Trophoblast cell (in vitro differentiated cells and primary cell): ENCODE data around the gene ACSL5.
A peak's percentile ranks its signal among the peaks of the same experiment; 100 is the strongest.

Source experiments
- DNase-seq, 2 donors: peaks; one replicate each; pipeline ENCODE4 v3.0.0-alpha.2; 2016
- H2AFZ ChIP-seq: 2 replicates; pipeline ENCODE4 v1.6.1; 2013; ENCODE audit warnings: low read length, moderate library complexity, mild to moderate bottlenecking; ENCODE audit not compliant: insufficient read depth, poor library complexity
- H2AK5ac ChIP-seq: 2 replicates; pipeline ENCODE4 v1.6.1; 2013; ENCODE audit warnings: mild to moderate bottlenecking, low read length
- H2BK120ac ChIP-seq: 2 replicates; pipeline ENCODE4 v1.6.1; 2013; ENCODE audit warnings: low read length, mild to moderate bottlenecking, moderate library complexity; ENCODE audit not compliant: insufficient read depth, poor library complexity
- H2BK12ac ChIP-seq: 2 replicates; pipeline ENCODE4 v1.6.1; 2013; ENCODE audit warnings: mild to moderate bottlenecking, low read length, moderate library complexity
- H2BK5ac ChIP-seq: 2 replicates; pipeline ENCODE4 v1.6.1; 2013; ENCODE audit warnings: low read length, low read depth, moderate library complexity, mild to moderate bottlenecking; ENCODE audit not compliant: poor library complexity
- H3K14ac ChIP-seq: 2 replicates; pipeline ENCODE4 v1.6.1; 2013; ENCODE audit warnings: mild to moderate bottlenecking, low read length
- H3K18ac ChIP-seq: 2 replicates; pipeline ENCODE4 v1.6.1; 2013; ENCODE audit warnings: mild to moderate bottlenecking, low read length
- H3K23ac ChIP-seq: 2 replicates; pipeline ENCODE4 v1.6.1; 2013; ENCODE audit warnings: low read length
- H3K27ac ChIP-seq: 2 replicates; pipeline ENCODE4 v1.5.1; 2013; ENCODE audit warnings: low read depth, mild to moderate bottlenecking, inconsistent platforms, low read length, moderate library complexity
- H3K27me3 ChIP-seq: 2 replicates; pipeline ENCODE4 v1.6.1; 2013; ENCODE audit warnings: inconsistent platforms, mild to moderate bottlenecking, low read length, moderate library complexity; ENCODE audit not compliant: insufficient read depth
- H3K36me3 ChIP-seq, 2 experiments: 1 replicate in 1 of 2; 2 replicates in 1 of 2; pipeline ENCODE4 v1.6.1; 2013; ENCODE audit warnings: low read length in 2 of 2, mild to moderate bottlenecking in 2 of 2, moderate library complexity in 1 of 2; ENCODE audit not compliant: insufficient read depth in 2 of 2, control insufficient read depth in 1 of 2
- H3K4ac ChIP-seq: 2 replicates; pipeline ENCODE4 v1.6.1; 2013; ENCODE audit warnings: low read depth, mild to moderate bottlenecking, low read length, moderate library complexity
- H3K4me1 ChIP-seq, 2 experiments: 1 replicate in 1 of 2; 2 replicates in 1 of 2; pipeline ENCODE4 v1.6.1; 2013; ENCODE audit warnings: low read length in 2 of 2, mild to moderate bottlenecking in 2 of 2, moderate library complexity in 1 of 2; ENCODE audit not compliant: insufficient read depth in 2 of 2, control insufficient read depth in 1 of 2
- H3K4me2 ChIP-seq: 2 replicates; pipeline ENCODE4 v1.6.1; 2013; ENCODE audit warnings: inconsistent platforms, mild to moderate bottlenecking, low read length, moderate library complexity
- H3K4me3 ChIP-seq: 2 replicates; pipeline ENCODE4 v1.5.1; 2013; ENCODE audit warnings: mild to moderate bottlenecking, low read depth, low read length, inconsistent platforms
- H3K79me1 ChIP-seq: one replicate; pipeline ENCODE4 v1.6.1; 2013; ENCODE audit warnings: low read length
- H3K79me2 ChIP-seq: 2 replicates; pipeline ENCODE4 v1.6.1; 2013; ENCODE audit warnings: low read length, mild to moderate bottlenecking; ENCODE audit not compliant: control insufficient read depth, insufficient read depth, poor library complexity
- H3K9ac ChIP-seq: 2 replicates; pipeline ENCODE4 v1.6.1; 2013; ENCODE audit warnings: mild to moderate bottlenecking, low read length
- H3K9me3 ChIP-seq: 2 replicates; pipeline ENCODE4 v1.6.1; 2013; ENCODE audit warnings: low read depth, mild to moderate bottlenecking, control low read depth, inconsistent platforms, low read length; ENCODE audit not compliant: insufficient read depth
- H4K12ac ChIP-seq: 2 replicates; pipeline ENCODE4 v1.6.1; 2013; ENCODE audit warnings: low read depth, mild to moderate bottlenecking, low read length, moderate library complexity
- H4K8ac ChIP-seq: 2 replicates; pipeline ENCODE4 v1.6.1; 2013; ENCODE audit warnings: low read depth, mild to moderate bottlenecking, low read length, moderate library complexity
- H4K91ac ChIP-seq: one replicate; pipeline ENCODE4 v1.6.1; 2013; ENCODE audit warnings: low read depth, mild to moderate bottlenecking, low read length, moderate library complexity
- WGBS: extraction: QIAGEN DNeasy Blood & Tissue Kit; methylation state at CpG from one replicate; pipeline ENCODE4 v1.1.7; 2013; ENCODE audit warnings: missing lambda C conversion rate; ENCODE audit not compliant: insufficient read length, insufficient coverage; ENCODE audit errors: extremely low coverage; 5-methylcytosine and 5-hydroxymethylcytosine counted together

Gene ACSL5

GRCh38 chr10:112363696-112364688, 9.9 kb upstream of the ACSL5 start:
- H3K9me3 ChIP-seq = no peaks in the 10 kb centered on the region
- no peaks in the 10 kb centered on the region for H3K36me3 ChIP-seq
- H3K79me1 ChIP-seq = peaks cover 2% of the 10 kb centered on the region
- H3K27ac ChIP-seq = no peak overlapping the region
- no peaks in the 10 kb centered on the region for H3K79me2 ChIP-seq
- no CpG with 5 or more reads among the region's 22 CpGs for WGBS
- no peaks in the 10 kb centered on the region for H3K27me3 ChIP-seq
- no peak overlapping the region for H3K4ac ChIP-seq
- no peak overlapping the region for H4K12ac ChIP-seq
- H2AFZ ChIP-seq = no peak overlapping the region
- H2AK5ac ChIP-seq = no peak overlapping the region
- no peak overlapping the region for H2BK5ac ChIP-seq
- DNase-seq = no peak
- no peak overlapping the region for H3K4me3 ChIP-seq
- H3K9ac ChIP-seq = no peak overlapping the region
- H3K4me1 ChIP-seq = peaks cover 11 to 15% of the 10 kb centered on the region in 2 experiments
- H2BK120ac ChIP-seq = no peak overlapping the region
- no peak overlapping the region for H3K23ac ChIP-seq
- H3K18ac ChIP-seq = no peak overlapping the region
- H2BK12ac ChIP-seq = no peak overlapping the region
- no peak overlapping the region for H4K91ac ChIP-seq
- H3K4me2 ChIP-seq = no peak overlapping the region
- H3K14ac ChIP-seq = no peak overlapping the region
- H4K8ac ChIP-seq = no peak overlapping the region

DNA sequence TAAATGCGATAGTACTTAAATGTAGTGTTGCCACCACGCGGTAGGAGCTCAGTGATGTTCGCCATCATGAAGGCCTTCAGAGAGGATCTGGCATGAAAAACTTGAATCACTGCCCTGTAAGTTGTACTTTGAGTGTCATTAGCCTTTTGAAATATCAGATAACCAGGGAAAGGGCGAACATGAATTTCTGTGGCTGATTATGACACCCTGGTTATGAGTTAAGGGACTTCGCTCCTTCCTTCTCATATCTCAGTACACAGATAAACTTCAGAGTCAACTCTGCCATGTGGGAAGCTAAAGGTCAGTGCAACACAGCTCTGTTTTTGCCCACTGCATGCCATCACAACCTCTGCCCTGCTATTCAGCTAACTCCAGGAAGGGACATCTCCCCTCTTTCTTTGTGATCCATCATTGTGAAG, 8.9 kb upstream of the ACSL5 start:
- Histone ChIP-seq H2AK5ac (no peak overlapping the region), H3K23ac (no peak overlapping the region), H3K4ac (no peak overlapping the region), H3K79me1 (peaks cover 2% of the 10 kb centered on the region), H2BK5ac (no peak overlapping the region), H2BK12ac (no peak overlapping the region), H4K12ac (no peak overlapping the region), H3K27me3 (no peaks in the 10 kb centered on the region), H3K9me3 (no peaks in the 10 kb centered on the region), H4K91ac (no peak overlapping the region), H3K4me3 (no peak overlapping the region), H3K14ac (no peak overlapping the region), H3K4me1 (peaks cover 11 to 15% of the 10 kb centered on the region in 2 experiments), H3K18ac (no peak overlapping the region), H3K4me2 (no peak overlapping the region), H3K9ac (no peak overlapping the region), H2BK120ac (no peak overlapping the region), H3K36me3 (no peaks in the 10 kb centered on the region), H3K27ac (no peak overlapping the region), H4K8ac (no peak overlapping the region), H3K79me2 (no peaks in the 10 kb centered on the region), H2AFZ (no peak overlapping the region)
- WGBS = no CpG with 5 or more reads among the region's 6 CpGs
- DNase-seq = peak; percentile 17 to 53

DNA sequence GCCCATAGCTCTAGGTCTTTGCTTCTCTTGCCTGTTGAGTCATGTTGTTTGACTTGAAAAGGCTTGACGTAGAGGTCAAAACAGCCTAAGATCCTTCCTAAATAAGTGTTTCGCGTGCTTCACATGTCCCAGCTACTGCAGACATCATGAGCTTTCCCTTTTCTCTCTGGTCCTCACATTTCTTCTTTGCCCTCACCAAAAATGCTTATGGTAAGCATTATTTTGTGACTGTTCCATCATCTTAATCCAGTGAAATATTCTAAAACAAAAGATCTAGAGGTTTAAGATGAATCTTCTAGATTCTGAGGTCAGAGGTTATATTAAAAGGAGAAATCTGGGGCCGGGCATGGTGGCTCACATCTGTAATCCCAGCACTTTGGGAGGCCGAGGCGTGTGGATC, 8.5 kb upstream of the ACSL5 start:
- Histone ChIP-seq H3K27me3 (no peaks in the 10 kb centered on the region), H2AFZ (no peak overlapping the region), H2BK5ac (no peak overlapping the region), H2AK5ac (no peak overlapping the region), H3K23ac (no peak overlapping the region), H3K4ac (no peak overlapping the region), H3K79me2 (no peaks in the 10 kb centered on the region), H4K91ac (no peak overlapping the region), H3K4me3 (no peak overlapping the region), H4K8ac (no peak overlapping the region), H3K27ac (no peak overlapping the region), H3K36me3 (no peaks in the 10 kb centered on the region), H3K4me2 (no peak overlapping the region), H3K9ac (no peak overlapping the region), H2BK120ac (no peak overlapping the region), H2BK12ac (no peak overlapping the region), H3K18ac (no peak overlapping the region), H4K12ac (no peak overlapping the region), H3K4me1 (peaks cover 11% of the 10 kb centered on the region in 2 experiments), H3K9me3 (no peaks in the 10 kb centered on the region), H3K79me1 (peaks cover 2% of the 10 kb centered on the region), H3K14ac (no peak overlapping the region)
- WGBS = no CpG with 5 or more reads among the region's 6 CpGs
- DNase-seq = peak in 1 of 2 donors; percentile 26

DNA sequence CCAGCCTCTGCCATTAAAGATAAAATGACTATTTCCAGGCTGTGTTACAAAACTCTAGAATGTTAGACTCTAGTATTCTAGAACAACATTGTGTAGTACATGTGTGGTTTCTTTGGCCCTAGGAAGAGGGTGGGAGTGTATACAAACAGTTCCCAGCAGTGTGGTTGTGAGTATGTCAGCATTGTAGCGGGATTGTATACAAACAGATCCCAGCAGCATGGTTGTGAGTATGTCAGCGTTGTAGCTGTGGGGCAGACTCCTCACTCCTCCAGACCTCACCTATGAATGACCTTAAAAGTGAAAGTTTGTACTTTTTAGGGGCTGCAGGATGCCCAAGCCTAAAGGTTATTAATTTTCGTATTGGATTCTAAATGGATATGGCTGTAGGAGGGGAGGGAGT, 6.9 kb upstream of the ACSL5 start:
- H3K79me1 ChIP-seq = peaks cover 2% of the 10 kb centered on the region
- H4K91ac ChIP-seq = no peak overlapping the region
- WGBS = no CpG with 5 or more reads among the region's 3 CpGs
- H3K79me2 ChIP-seq = no peaks in the 10 kb centered on the region
- no peak overlapping the region for H2BK12ac ChIP-seq
- H3K23ac ChIP-seq = no peak overlapping the region
- H3K4me2 ChIP-seq = no peak overlapping the region
- H3K9me3 ChIP-seq = no peaks in the 10 kb centered on the region
- DNase-seq = no peak
- H3K4me3 ChIP-seq = no peak overlapping the region
- H2BK120ac ChIP-seq = no peak overlapping the region
- H3K14ac ChIP-seq = no peak overlapping the region
- peaks cover 4 to 5% of the 10 kb centered on the region in 2 experiments for H3K4me1 ChIP-seq
- no peak overlapping the region for H3K27ac ChIP-seq
- no peak overlapping the region for H2BK5ac ChIP-seq
- no peaks in the 10 kb centered on the region for H3K27me3 ChIP-seq
- H2AK5ac ChIP-seq = no peak overlapping the region
- no peak overlapping the region for H3K18ac ChIP-seq
- no peaks in the 10 kb centered on the region for H3K36me3 ChIP-seq
- H3K9ac ChIP-seq = no peak overlapping the region
- no peak overlapping the region for H3K4ac ChIP-seq
- H4K8ac ChIP-seq = no peak overlapping the region
- no peak overlapping the region for H2AFZ ChIP-seq
- H4K12ac ChIP-seq = no peak overlapping the region
